H1 (cell line): Measurements from ENCODE around the gene EMC1. TPM values are rescaled to one million over a fixed set of nuclear protein-coding genes. Genes with fewer than 3 reads are reported as not detected.
A peak's percentile ranks its signal among the peaks of the same experiment; 100 is the strongest.

Experiments used
- CTCF ChIA-PET: fragments of 300-600 bp; sonication (Branson Sonifier 250); formaldehyde crosslinking; loops from one replicate; lab custom pipeline; 2021; ENCODE audit not compliant: partially characterized antibody; lab: Charles Lee
- POLR2A ChIA-PET: fragments of 300-600 bp; sonication (Branson Sonifier 250); formaldehyde crosslinking; loops from one replicate; lab custom pipeline; 2021; ENCODE audit warnings: inconsistent platforms; ENCODE audit not compliant: partially characterized antibody; lab: Charles Lee
- DNase-seq, 2 experiments: peaks; one replicate each; pipeline versions ENCODE4 v3.0.0 to v3.0.0-alpha.2; 2010 to 2022; ENCODE audit warnings: low spot score in 2 of 2, low read depth in 1 of 2, mixed read lengths in 1 of 2
- FAIRE-seq: peaks from 2 replicates; lab custom pipeline; 2011; peaks lifted over from hg19 to GRCh38; lab: Jason Lieb, UNC
- H2AFZ ChIP-seq: 2 replicates; pipeline ENCODE4 v1.8.1; 2012; ENCODE audit warnings: low read length, inconsistent platforms
- H2AK5ac ChIP-seq: 2 replicates; pipeline ENCODE4 v1.6.1; 2013; ENCODE audit warnings: low read depth, low read length
- H2BK120ac ChIP-seq: replicated peaks from 2 replicates; pipeline ENCODE3; 2013; ENCODE audit warnings: low read depth, low read length, inconsistent platforms
- H2BK12ac ChIP-seq: 2 replicates; pipeline ENCODE4 v1.6.1; 2013; ENCODE audit warnings: low read depth, low read length
- H2BK15ac ChIP-seq: 2 replicates; pipeline ENCODE4 v1.6.1; 2013; ENCODE audit warnings: low read length
- H2BK20ac ChIP-seq: 2 replicates; pipeline ENCODE4 v1.6.1; 2013; ENCODE audit warnings: low read length
- H2BK5ac ChIP-seq: 2 replicates; pipeline ENCODE4 v1.6.1; 2013; ENCODE audit warnings: low read depth, low read length
- H3K14ac ChIP-seq: 2 replicates; pipeline ENCODE4 v1.6.1; 2013; ENCODE audit warnings: inconsistent platforms; ENCODE audit not compliant: insufficient read length
- H3K18ac ChIP-seq: 2 replicates; pipeline ENCODE4 v1.6.1; 2013; ENCODE audit warnings: low read length; ENCODE audit errors: extremely low read depth
- H3K23ac ChIP-seq: 2 replicates; pipeline ENCODE4 v1.6.1; 2013; ENCODE audit warnings: inconsistent platforms; ENCODE audit not compliant: insufficient read length
- H3K23me2 ChIP-seq: 2 replicates; pipeline ENCODE4 v1.6.1; 2013; ENCODE audit warnings: low read depth, low read length
- H3K27ac ChIP-seq: 2 replicates; pipeline ENCODE4 v1.6.1; 2011; ENCODE audit warnings: low read depth, low read length, inconsistent platforms
- H3K27me3 ChIP-seq, 4 experiments: replicated peaks in 1 of 4; 1 replicate in 1 of 4; 2 replicates in 3 of 4; pipeline versions ENCODE4 v1.6.1 to v1.8.1; 2011 to 2013; ENCODE audit warnings: low read length in 3 of 4, mild to moderate bottlenecking in 3 of 4, inconsistent platforms in 2 of 4, mixed read lengths in 2 of 4, moderate library complexity in 1 of 4; ENCODE audit not compliant: control insufficient read depth in 3 of 4, insufficient read depth in 3 of 4; ENCODE audit errors: extremely low read depth in 1 of 4
- H3K36me3 ChIP-seq, 4 experiments: 2 replicates each; pipeline versions ENCODE4 v1.6.1 to v1.8.1; 2011 to 2013; ENCODE audit warnings: mild to moderate bottlenecking in 4 of 4, low read length in 3 of 4, moderate library complexity in 2 of 4, control low read depth in 1 of 4, inconsistent platforms in 1 of 4; ENCODE audit not compliant: insufficient read depth in 4 of 4, control insufficient read depth in 2 of 4
- H3K4ac ChIP-seq: replicated peaks from 2 replicates; pipeline ENCODE3; 2013; ENCODE audit warnings: low read length, low read depth, mixed read lengths, inconsistent platforms; ENCODE audit not compliant: insufficient read length
- H3K4me1 ChIP-seq, 4 experiments: replicated peaks in 1 of 4; 1 replicate in 1 of 4; 2 replicates in 3 of 4; pipeline versions ENCODE4 v1.6.1 to v1.8.1; 2011 to 2013; ENCODE audit warnings: low read length in 3 of 4, inconsistent platforms in 2 of 4, mixed read lengths in 1 of 4; ENCODE audit not compliant: insufficient read depth in 4 of 4, control insufficient read depth in 3 of 4
- H3K4me2 ChIP-seq, 2 experiments: 2 replicates each; pipeline versions ENCODE4 v1.6.1 to v1.8.1; 2011 to 2013; ENCODE audit warnings: low read depth in 2 of 2, low read length in 2 of 2, control low read depth in 1 of 2, inconsistent platforms in 1 of 2, mild to moderate bottlenecking in 1 of 2; ENCODE audit not compliant: insufficient read depth in 1 of 2
- H3K4me3 ChIP-seq, 4 experiments: fragments of 200-600, 300-600 bp in 1 of 4; sonication (generic), shearing (Covaris generic), sonication (Bioruptor Twin) in 1 of 4; 2 replicates each; pipeline versions ENCODE4 v1.5.1 to v1.8.1; 2011 to 2016; ENCODE audit warnings: low read length in 4 of 4, low read depth in 3 of 4, control low read depth in 2 of 4, inconsistent platforms in 2 of 4, mild to moderate bottlenecking in 2 of 4, mixed read lengths in 1 of 4, moderate library complexity in 1 of 4; ENCODE audit not compliant: insufficient read depth in 2 of 4; ENCODE audit errors: extremely low read depth in 1 of 4
- H3K56ac ChIP-seq: replicated peaks from 2 replicates; pipeline ENCODE3; 2013; ENCODE audit warnings: low read depth, mild to moderate bottlenecking, mixed read lengths, low read length, inconsistent platforms; ENCODE audit not compliant: insufficient read length
- H3K79me1 ChIP-seq: 2 replicates; pipeline ENCODE4 v1.6.1; 2013; ENCODE audit warnings: low read depth, low read length, control low read depth
- H3K79me2 ChIP-seq, 2 experiments: 2 replicates each; pipeline versions ENCODE4 v1.6.1 to v1.8.1; 2012 to 2013; ENCODE audit warnings: low read length in 2 of 2, mild to moderate bottlenecking in 2 of 2, inconsistent platforms in 1 of 2; ENCODE audit not compliant: insufficient read depth in 2 of 2, control insufficient read depth in 1 of 2
- H3K9ac ChIP-seq, 4 experiments: replicated peaks in 1 of 4; 1 replicate in 1 of 4; 2 replicates in 3 of 4; pipeline versions ENCODE4 v1.6.1 to v1.8.1; 2011 to 2013; ENCODE audit warnings: low read depth in 3 of 4, low read length in 3 of 4, control low read depth in 2 of 4, mild to moderate bottlenecking in 2 of 4, moderate library complexity in 2 of 4, inconsistent platforms in 1 of 4; ENCODE audit errors: extremely low read depth in 1 of 4
- H3K9me3 ChIP-seq, 2 experiments: 2 replicates each; pipeline versions ENCODE4 v1.6.1 to v1.8.1; 2012 to 2013; ENCODE audit warnings: mild to moderate bottlenecking in 2 of 2, moderate library complexity in 2 of 2, control low read depth in 1 of 2, inconsistent platforms in 1 of 2, low read depth in 1 of 2, low read length in 1 of 2, mixed read lengths in 1 of 2; ENCODE audit not compliant: insufficient read depth in 2 of 2
- H4K20me1 ChIP-seq, 2 experiments: replicated peaks in 1 of 2; 2 replicates each; pipeline versions ENCODE3 to v1.8.1; 2011 to 2013; ENCODE audit warnings: inconsistent platforms in 2 of 2, low read length in 2 of 2, mild to moderate bottlenecking in 1 of 2; ENCODE audit not compliant: insufficient read depth in 2 of 2, control insufficient read depth in 1 of 2
- H4K5ac ChIP-seq: 2 replicates; pipeline ENCODE4 v1.6.1; 2013; ENCODE audit warnings: low read length, low read depth, mixed read lengths, inconsistent platforms; ENCODE audit not compliant: insufficient read length
- H4K8ac ChIP-seq: 2 replicates; pipeline ENCODE4 v1.8.0; 2013; ENCODE audit warnings: mild to moderate bottlenecking, moderate library complexity, low read length, inconsistent platforms; ENCODE audit not compliant: insufficient read depth; ENCODE audit errors: extremely low read depth
- H4K91ac ChIP-seq: replicated peaks from 2 replicates; pipeline ENCODE3; 2013; ENCODE audit warnings: low read length, mixed read lengths, inconsistent platforms; ENCODE audit not compliant: insufficient read length
- EGR1 ChIP-seq: IDR thresholded peaks from 2 replicates; pipeline ENCODE4 v1.6.1; 2011; ENCODE audit warnings: low read depth, low read length, borderline replicate concordance
- NRF1 ChIP-seq: IDR thresholded peaks from 2 replicates; pipeline ENCODE4 v1.6.1; 2011; ENCODE audit warnings: mild to moderate bottlenecking, low read depth, low read length, improper control_type of control experiment
- PHF8 ChIP-seq: fragments of 200-600 bp; sonication (generic); conservative IDR thresholded peaks from 2 replicates; pipeline ENCODE4 v1.7.1; 2012; ENCODE audit warnings: low read depth, mild to moderate bottlenecking, inconsistent platforms, low read length, moderate library complexity
- WGBS, 2 experiments: shearing (Covaris generic) in 1 of 2; methylation state at CpG; one replicate each; pipeline versions ENCODE4 v1.1.6 to v1.1.7; 2013 to 2015; ENCODE audit warnings: low lambda C conversion rate in 2 of 2, mixed read lengths in 2 of 2, inconsistent platforms in 1 of 2, low coverage in 1 of 2, missing lambda C conversion rate in 1 of 2; ENCODE audit not compliant: insufficient replicate concordance in 2 of 2, insufficient coverage in 1 of 2, insufficient read length in 1 of 2; ENCODE audit errors: extremely low coverage in 1 of 2, missing lambda C conversion rate in 1 of 2; 5-methylcytosine and 5-hydroxymethylcytosine counted together
- polyA plus RNA-seq, 7 experiments: library from polyadenylated mRNA; depleted of rRNA in 3 of 7; stranded (reverse) in 5 of 7; unstranded in 2 of 7; fragments of >200 nt in 5 of 7; fragments of 200-250 nt in 2 of 7; gene quantifications; 1 replicate in 5 of 7; 2 replicates in 1 of 7; 4 replicates in 1 of 7; pipeline versions ENCODE4 v1.2.1 to v1.2.3, GENCODE V29; 2011 to 2013; ENCODE audit warnings: missing spikeins in 2 of 7, mixed read lengths in 2 of 7
- total RNA-seq: library from RNA; stranded (reverse); fragmentation: NEBNext Ultra II Directional; extraction: Animal tissue kit (Norgen Biotek cat#: 25700); gene quantifications from 2 replicates; pipeline ENCODE4 v1.2.1, GENCODE V29; 2021

The EMC1 gene
- total and polyA plus RNA-seq, 2 of the 8 experiments (the other 6 are each of a cell fraction or from before 2014, with no cell fraction given), result 51.0 to 53.5 TPM

- Histone ChIP-seq H2AFZ (no peak overlapping the region), H3K9ac (no peak overlapping the region), H4K20me1 (no peaks in the 10 kb centered on the region), H3K4ac (no peak overlapping the region), H3K79me2 (no peaks in the 10 kb centered on the region), H3K23ac (no peak overlapping the region), H4K91ac (no peak overlapping the region), H3K4me2 (peak overlapping the region in 1 of 2 experiments; percentile 48; a peak in 1 of 4 replicates), H2BK20ac (no peak overlapping the region), H3K4me3 (no peak overlapping the region), H3K56ac (no peak overlapping the region), H3K36me3 (no peaks in the 10 kb centered on the region), H3K23me2 (no peaks in the 10 kb centered on the region), H2BK15ac (no peak overlapping the region), H3K14ac (no peak overlapping the region), H3K27ac (no peak overlapping the region), H3K79me1 (no peaks in the 10 kb centered on the region), H3K4me1 (no peaks in the 10 kb centered on the region), H4K8ac (no peak overlapping the region), H3K9me3 (no peaks in the 10 kb centered on the region), H3K18ac (no peak overlapping the region), H2BK120ac (no peak overlapping the region), H4K5ac (no peak overlapping the region), H2BK5ac (no peak overlapping the region), H3K27me3 (peaks cover 0 to 3% (median 1%) of the 10 kb centered on the region in 4 experiments; a peak in 1 of 7 replicates), H2AK5ac (no peak overlapping the region), H2BK12ac (no peak overlapping the region)
- TF ChIP-seq NRF1 (no peak), PHF8 (no peak), EGR1 (no peak)
- FAIRE-seq (no peak), DNase-seq (no peak)
- WGBS, 2 experiments, result 89% methylated on average over 5 of the region's 5 CpGs; no CpG with 5 or more reads in 1 of the 2 experiments
- ChIA-PET POLR2A (interaction anchor here (1.8 kb wide), 1 partner anchor 23 kb away, joined by 4 read pairs; the partner anchor contains the start of genes EMC1 and MRTO4), CTCF (no interaction called here)
These were observed 23.3 kb upstream of the EMC1 start for GRCh38 chr1:19274636-19275035.
